HG03095 (cell line): ENCODE results near the gene PALLD.
A peak's percentile ranks its signal among the peaks of the same experiment; 100 is the strongest.

ENCODE experiments used
- ATAC-seq: cut with Tn5 transposase; IDR thresholded peaks from one replicate; pipeline ENCODE4 v1.9.1; 2021; ENCODE audit warnings: moderate library complexity; ENCODE audit not compliant: unreplicated experiment

The PALLD gene

GRCh38 chr4:168837922-168838321 is 341.1 kb downstream of the PALLD start:
- ATAC-seq: no peak

GRCh38 chr4:168839758-168840391 is 343.0 kb downstream of the PALLD start:
- no peak for ATAC-seq

GRCh38 chr4:168840392-168840763 is 343.5 kb downstream of the PALLD start:
- no peak for ATAC-seq

- ATAC-seq: no peak
Observed at GRCh38 chr4:168841000-168841671, 344.3 kb downstream of the PALLD start.

GRCh38 chr4:168841672-168842019 is 344.8 kb downstream of the PALLD start:
- ATAC-seq: no peak

- no peak for ATAC-seq
Observed at GRCh38 chr4:168842186-168842585, 345.3 kb downstream of the PALLD start.

GRCh38 chr4:168843635-168844034 is 346.8 kb downstream of the PALLD start:
- no peak for ATAC-seq

- no peak for ATAC-seq
Observed at GRCh38 chr4:168844353-168845049, 347.6 kb downstream of the PALLD start.

GRCh38 chr4:168845897-168846296 is 349.0 kb downstream of the PALLD start:
- no peak for ATAC-seq

GRCh38 chr4:168846414-168846813 is 349.6 kb downstream of the PALLD start:
- ATAC-seq: no peak

GRCh38 chr4:168847771-168848502 is 351.1 kb downstream of the PALLD start:
- no peak for ATAC-seq

GRCh38 chr4:168849030-168849675 is 352.3 kb downstream of the PALLD start:
- no peak for ATAC-seq

- no peak for ATAC-seq
Observed at GRCh38 chr4:168849997-168850396, 353.1 kb downstream of the PALLD start.

- ATAC-seq: no peak
Observed at GRCh38 chr4:168852387-168852786, 355.5 kb downstream of the PALLD start.

GRCh38 chr4:168852933-168853713 is 356.3 kb downstream of the PALLD start:
- peak; percentile 49 for ATAC-seq

- peak; percentile 61 for ATAC-seq
Observed at GRCh38 chr4:168853770-168854169, 356.9 kb downstream of the PALLD start.

GRCh38 chr4:168854350-168854921 is 357.6 kb downstream of the PALLD start:
- ATAC-seq: no peak

- no peak for ATAC-seq
Observed at GRCh38 chr4:168856312-168856711, 359.5 kb downstream of the PALLD start.

GRCh38 chr4:168857009-168857408 is 360.2 kb downstream of the PALLD start:
- no peak for ATAC-seq
